HG03175 (cell line): Measurements from ENCODE around the gene FZD1.

Experiments
- ATAC-seq: cut with Tn5 transposase; IDR thresholded peaks from one replicate; pipeline ENCODE4 v1.9.1; 2021; ENCODE audit warnings: mild to moderate bottlenecking, moderate library complexity; ENCODE audit not compliant: unreplicated experiment

Gene FZD1

DNA sequence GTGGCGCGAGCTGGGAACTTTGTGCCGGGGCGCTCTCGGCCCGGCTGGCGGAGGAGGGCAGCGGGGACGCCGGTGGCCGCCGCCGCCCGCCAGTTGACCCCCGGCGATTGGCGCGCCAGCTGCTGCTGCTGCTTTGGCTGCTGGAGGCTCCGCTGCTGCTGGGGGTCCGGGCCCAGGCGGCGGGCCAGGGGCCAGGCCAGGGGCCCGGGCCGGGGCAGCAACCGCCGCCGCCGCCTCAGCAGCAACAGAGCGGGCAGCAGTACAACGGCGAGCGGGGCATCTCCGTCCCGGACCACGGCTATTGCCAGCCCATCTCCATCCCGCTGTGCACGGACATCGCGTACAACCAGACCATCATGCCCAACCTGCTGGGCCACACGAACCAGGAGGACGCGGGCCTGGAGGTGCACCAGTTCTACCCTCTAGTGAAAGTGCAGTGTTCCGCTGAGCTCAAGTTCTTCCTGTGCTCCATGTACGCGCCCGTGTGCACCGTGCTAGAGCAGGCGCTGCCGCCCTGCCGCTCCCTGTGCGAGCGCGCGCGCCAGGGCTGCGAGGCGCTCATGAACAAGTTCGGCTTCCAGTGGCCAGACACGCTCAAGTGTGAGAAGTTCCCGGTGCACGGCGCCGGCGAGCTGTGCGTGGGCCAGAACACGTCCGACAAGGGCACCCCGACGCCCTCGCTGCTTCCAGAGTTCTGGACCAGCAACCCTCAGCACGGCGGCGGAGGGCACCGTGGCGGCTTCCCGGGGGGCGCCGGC, 870 bp downstream of the FZD1 start:
- ATAC-seq = peak; percentile 38

- ATAC-seq = no peak
Observed at GRCh38 chr7:91265693-91266066, 1.4 kb downstream of the FZD1 start.

- ATAC-seq = no peak
Observed at GRCh38 chr7:91266067-91266688, 1.9 kb downstream of the FZD1 start.

- ATAC-seq = no peak
Observed at GRCh38 chr7:91266689-91267090, 2.5 kb downstream of the FZD1 start.

DNA sequence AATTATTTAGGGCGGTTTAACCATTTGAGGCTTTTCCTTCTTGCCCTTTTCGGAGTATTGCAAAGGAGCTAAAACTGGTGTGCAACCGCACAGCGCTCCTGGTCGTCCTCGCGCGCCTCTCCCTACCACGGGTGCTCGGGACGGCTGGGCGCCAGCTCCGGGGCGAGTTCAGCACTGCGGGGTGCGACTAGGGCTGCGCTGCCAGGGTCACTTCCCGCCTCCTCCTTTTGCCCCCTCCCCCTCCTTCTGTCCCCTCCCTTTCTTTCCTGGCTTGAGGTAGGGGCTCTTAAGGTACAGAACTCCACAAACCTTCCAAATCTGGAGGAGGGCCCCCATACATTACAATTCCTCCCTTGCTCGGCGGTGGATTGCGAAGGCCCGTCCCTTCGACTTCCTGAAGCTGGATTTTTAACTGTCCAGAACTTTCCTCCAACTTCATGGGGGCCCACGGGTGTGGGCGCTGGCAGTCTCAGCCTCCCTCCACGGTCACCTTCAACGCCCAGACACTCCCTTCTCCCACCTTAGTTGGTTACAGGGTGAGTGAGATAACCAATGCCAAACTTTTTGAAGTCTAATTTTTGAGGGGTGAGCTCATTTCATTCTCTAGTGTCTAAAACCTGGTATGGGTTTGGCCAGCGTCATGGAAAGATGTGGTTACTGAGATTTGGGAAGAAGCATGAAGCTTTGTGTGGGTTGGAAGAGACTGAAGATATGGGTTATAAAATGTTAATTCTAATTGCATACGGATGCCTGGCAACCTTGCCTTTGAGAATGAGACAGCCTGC, 3.1 kb downstream of the FZD1 start:
- ATAC-seq = no peak

- ATAC-seq = no peak
Observed at GRCh38 chr7:91270372-91270771, 6.1 kb downstream of the FZD1 start.

DNA sequence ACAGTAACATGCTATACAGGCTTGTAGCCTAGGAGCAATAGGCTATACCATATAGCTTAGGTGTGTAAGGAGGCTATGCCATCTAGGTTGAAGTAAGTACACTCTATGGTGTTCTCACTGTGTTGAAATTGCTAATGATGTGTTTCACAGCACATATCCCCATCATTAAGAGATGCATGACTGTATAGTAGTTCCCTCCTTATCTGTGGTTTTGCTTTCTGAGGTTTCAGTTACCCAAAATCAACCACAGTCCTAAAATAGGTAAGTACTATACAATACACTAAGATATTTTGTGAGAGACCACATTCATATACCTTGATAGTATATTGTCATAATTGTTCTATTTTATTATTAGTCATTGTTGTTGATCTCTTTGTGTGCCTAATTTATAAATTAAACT, 12.7 kb downstream of the FZD1 start:
- peak; percentile 87 for ATAC-seq

- no peak for ATAC-seq
Observed at GRCh38 chr7:91280185-91280584, 16.0 kb downstream of the FZD1 start.

DNA sequence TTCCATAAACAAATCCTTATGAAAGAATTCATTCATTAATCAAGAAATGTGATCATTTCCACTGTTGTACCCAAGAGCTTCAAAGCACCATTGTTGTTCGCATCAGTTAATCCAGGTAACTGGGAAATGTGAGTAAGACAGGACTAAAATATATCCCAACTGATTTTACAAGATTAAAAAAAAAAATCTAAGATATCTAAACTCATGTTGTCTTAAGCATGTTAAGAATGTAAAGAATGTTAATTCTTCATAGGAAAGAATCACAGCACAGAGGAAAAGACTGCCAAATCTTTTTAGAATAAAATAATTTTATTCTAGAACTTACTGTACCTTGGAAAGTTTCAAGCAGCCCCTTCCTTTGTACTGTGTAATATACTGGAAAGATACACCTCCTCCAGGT, 16.4 kb downstream of the FZD1 start:
- no peak for ATAC-seq

GRCh38 chr7:91285696-91286355, 21.6 kb downstream of the FZD1 start:
- no peak for ATAC-seq

- no peak for ATAC-seq
Observed at GRCh38 chr7:91286432-91286831, 22.2 kb downstream of the FZD1 start.

GRCh38 chr7:91287371-91288084, 23.3 kb downstream of the FZD1 start:
- ATAC-seq = no peak

- ATAC-seq = no peak
Observed at GRCh38 chr7:91288208-91288824, 24.1 kb downstream of the FZD1 start.

DNA sequence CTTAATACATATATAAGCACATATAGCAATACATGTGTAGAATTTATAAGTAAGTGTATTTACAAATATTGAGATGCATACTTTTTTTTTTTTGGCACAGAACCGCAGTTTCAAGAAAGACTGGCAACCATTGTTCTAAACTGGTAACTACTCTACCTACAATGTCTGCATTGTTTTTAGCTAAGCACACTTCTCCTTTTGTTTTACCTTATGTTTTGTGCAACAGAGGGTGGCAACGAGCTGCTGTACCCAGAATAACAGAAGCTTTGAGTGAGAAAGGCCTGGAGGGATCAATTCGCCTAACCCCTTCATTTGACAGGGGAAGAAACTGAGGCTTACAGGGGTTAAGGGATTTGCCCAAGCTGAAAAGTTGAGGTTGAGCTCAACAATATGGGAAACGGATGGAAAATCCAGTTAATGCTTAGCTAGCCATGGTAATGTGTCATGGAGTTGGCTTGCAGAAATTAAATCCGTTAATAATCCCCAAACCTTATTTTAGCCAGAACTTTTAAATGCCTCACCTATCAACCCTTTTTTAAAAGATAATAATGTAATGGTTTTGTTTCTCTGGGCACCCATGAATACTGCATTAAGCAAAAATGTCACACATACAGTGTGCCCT, 25.5 kb downstream of the FZD1 start:
- ATAC-seq = no peak

DNA sequence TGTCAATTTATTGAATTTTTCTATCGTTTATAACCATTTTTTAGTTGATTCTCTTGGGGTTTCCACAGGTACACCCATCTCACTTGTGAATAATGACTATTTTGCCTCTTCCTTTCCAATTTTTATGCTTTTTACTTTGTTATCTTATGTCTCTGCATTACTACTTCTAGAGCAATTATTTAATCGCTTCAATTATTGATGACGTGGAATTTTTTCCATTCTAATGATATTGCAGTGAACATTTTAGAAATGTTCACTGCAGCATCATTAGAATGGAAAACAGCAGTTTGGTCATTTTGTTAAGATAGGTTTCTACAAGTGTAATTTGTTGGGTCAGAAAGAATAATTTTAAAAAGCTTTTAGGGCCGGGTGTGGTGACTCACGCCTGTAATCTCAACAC, 27.1 kb downstream of the FZD1 start:
- ATAC-seq = no peak

- no peak for ATAC-seq
Observed at GRCh38 chr7:91291902-91292301, 27.7 kb downstream of the FZD1 start.

DNA sequence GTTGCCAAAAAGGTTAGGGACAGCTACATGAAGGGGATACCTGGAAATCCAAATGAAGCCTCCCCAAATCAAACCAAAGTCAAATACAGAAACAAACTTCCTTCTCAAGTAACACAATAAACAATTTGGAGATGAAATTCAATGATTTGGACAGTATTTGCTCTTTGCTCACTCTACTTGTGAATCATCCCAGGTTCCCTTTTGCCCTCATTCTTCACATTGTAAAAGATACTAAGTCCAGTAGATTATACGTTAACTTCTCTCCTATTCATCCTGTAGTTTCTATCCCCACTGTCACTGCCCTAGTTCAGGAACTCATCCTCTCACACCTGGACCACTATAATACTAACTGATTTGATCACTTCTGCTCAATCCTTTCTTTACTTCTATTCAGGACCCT, 28.3 kb downstream of the FZD1 start:
- no peak for ATAC-seq

DNA sequence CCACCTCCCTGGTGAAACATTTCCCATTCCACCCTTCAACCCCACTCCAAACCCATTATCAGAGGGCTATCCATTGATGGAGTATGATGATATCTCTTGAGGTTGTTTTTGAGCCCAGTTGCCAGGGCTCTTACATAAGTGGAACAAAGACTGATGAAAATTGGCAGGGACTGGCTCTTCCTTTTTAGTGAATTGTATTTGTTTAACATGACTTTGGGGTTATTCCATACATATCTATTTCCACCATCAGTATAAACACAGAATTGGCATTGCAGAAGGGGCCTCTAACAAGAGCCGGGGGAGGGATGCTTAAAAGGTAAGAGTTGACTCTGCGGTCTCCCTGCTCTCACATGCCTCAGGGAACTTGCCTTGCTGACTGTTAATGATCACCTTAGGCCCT, 28.9 kb downstream of the FZD1 start:
- ATAC-seq = no peak

DNA sequence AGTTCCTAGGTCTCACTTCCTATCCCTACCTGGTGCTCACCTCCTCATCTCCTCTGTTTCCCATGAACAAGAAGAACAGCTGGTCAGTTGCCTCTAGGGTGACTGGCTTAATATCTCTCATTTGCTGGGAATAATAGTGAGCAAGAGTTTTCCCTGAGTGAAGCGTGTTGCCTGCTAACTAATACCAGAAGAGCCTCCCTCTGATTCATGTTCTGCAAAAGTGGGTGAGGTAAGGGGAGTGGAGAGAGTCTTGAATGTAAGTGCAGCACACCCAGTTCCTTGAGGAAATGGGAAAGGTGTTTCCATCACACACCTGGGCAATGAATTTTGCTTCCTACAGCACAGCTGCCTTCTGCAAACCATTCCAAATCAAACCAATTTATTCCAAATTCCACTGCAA, 29.6 kb downstream of the FZD1 start:
- ATAC-seq = no peak

GRCh38 chr7:91294639-91295220, 30.5 kb downstream of the FZD1 start:
- ATAC-seq = no peak
